GM18507 (cell line): ENCODE results near the gene KCNB1.

Experiments
- DNase-seq: peaks from one replicate; pipeline ENCODE4 v3.0.0; 2011; ENCODE audit warnings: low read depth; ENCODE audit not compliant: insufficient read length; ENCODE audit errors: extremely low spot score
- FAIRE-seq: peaks from 2 replicates; lab custom pipeline; 2011; peaks lifted over from hg19 to GRCh38; lab: Jason Lieb, UNC

Gene KCNB1

DNA sequence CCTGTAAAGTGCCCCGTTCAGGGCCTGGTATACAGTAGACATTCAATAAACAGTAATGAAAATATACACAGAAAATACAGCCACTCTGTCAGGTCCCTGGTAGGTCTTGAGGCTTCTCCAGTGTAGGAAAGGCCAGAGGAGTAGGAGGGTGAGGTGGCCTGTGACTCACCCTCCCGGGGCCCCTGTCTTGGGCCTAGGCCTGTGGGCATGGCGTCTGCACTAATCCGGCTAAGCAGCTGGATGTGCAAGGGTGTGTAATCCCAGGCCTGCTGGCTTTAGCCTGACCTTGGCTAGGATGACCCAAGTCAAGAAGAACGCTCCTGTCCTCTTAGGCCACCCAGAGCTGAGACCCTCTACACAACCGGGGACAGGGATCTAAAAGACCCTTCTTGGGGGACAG, 84.9 kb downstream of the KCNB1 start:
- no peak for DNase-seq
- FAIRE-seq = no peak

DNA sequence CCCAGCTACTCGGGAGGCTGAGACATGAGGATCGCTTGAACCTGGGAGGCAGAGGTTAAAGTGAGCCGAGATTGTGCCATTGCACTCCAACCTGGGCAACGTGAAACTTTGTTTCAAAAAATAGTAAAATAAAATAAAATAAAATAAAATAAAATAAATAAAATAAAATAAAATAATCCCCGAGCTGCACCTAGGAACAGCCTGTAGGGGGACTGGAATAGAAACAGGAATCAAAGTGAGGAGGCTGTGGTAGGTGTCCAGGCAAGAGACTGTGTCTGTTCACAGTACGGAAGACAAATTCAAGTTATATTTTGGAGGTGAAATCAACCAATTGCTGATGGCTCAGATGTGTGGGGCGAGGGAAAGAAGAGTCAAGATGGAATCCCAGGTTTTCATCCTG, 86.2 kb downstream of the KCNB1 start:
- no peak for FAIRE-seq
- no peak for DNase-seq

DNA sequence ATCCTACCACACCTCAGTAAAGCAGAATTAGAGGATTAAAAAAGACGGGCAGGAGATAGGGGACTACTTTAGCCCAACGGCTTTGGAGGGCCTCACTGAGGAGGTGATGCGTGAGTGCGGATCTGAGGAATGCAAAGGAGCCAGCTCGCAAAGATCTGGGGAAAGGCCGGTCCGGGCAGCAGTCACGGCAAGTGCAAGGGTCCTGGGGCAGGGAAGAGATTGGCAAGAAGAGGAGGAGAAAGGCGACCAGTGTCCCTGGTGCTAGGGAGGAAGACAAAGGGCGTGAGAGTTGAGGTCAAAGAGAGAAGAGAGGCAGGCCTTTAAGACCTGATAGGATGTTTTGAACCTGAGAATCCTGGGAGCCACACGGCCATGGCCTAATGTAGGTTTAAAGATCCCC, 86.8 kb downstream of the KCNB1 start:
- FAIRE-seq (no peak), DNase-seq (no peak)

DNA sequence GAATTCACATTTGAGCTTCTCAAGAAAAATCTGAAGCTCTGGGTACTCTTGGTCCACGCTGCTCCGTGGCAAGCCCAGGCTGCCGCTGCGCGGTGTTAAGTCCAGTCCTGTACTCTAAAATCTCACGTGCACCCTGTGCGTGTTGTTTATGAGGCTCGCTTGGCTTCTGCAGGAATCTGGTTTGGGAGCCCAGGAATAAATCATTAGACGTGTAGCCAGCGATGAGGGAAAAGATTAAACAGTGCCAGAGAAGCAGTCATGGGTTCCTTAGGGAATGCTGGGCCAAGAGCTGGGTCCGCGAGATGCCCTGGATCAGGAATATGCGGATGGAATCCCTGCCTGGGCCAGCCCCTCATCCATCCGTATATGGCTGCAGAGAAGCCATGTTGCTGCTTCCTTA, 87.3 kb downstream of the KCNB1 start:
- DNase-seq (no peak), FAIRE-seq (no peak)

DNA sequence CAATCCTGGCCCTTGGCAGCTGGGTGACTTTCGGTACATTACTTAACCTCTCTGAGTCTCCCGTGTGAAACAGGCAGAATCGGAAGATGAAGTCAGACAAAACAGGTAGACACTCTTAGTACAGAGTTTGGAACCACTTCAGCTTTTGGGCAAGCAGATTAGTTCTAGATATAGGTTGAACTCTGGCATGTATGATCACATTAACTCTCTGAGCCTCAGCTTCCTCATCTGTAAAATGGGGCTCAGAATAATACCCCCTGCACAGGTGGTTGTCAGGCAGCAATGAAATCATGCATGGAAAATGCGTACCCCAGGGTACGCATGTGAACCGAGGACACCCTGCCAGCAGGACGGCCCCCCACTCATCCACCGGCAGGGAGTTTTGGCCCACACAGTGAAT, 87.7 kb downstream of the KCNB1 start:
- DNase-seq (no peak), FAIRE-seq (no peak)

DNA sequence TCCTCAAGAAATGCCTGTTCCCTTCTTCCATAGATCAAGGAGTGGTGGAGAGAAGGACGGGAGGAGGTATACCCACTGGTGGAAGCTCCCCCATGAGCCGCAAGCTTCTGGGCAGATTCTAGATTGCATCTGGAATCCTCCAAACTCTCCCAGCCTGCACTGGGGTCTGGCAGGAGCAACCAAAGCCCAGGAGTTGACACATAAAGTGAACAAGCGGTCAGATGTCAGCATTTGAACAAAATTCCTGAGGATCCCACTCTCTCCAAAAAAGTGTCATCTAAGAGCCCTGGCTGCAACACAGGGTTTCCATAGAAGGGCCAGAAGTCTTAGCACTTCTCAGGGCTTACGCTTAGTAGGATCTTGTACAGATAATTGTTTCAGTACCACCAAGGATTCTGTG, 88.2 kb downstream of the KCNB1 start:
- no peak for FAIRE-seq
- DNase-seq = no peak

DNA sequence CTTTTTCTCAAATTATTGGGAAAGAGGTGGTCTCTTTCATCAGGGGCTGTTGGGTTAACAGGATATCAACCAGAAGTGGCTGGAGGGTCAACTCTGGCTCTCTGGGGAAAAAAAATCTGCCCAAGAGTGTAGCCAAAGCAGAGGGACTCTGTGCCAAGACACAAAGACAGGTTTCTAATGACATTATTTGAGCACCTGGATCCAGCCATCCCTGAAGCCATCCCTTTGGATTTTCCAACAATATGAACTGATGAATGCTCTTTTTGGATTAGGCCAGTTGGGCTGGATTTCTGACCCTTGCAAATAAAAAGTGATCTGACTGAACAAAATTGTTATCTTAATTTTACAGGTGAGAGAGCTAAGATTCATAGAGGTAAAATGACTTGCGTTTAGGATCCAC, 88.7 kb downstream of the KCNB1 start:
- FAIRE-seq (no peak), DNase-seq (no peak)

- DNase-seq (no peak), FAIRE-seq (no peak)
Observed at GRCh38 chr20:49392745-49393144, 89.7 kb downstream of the KCNB1 start.

GRCh38 chr20:49391404-49392245, 90.8 kb downstream of the KCNB1 start:
- DNase-seq = no peak
- no peak for FAIRE-seq

DNA sequence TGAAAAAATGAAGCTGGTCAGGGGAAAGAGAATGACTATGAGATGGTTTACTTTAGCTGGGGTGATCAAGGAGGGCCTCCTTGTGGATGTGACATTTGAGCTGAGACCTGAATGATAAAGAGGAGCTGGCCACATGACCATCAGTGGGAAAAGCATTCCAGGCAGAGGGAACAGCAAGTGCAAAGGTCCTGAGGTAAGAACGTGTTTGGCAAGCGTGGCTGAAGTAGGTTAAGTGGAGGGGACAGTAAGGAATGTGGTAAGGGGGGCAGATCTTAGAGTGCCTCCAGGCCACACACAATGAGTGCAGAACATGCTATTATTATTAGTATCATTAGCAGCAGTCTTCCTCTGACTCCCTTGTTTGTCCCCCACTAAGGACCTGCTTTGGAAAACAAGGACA, 92.6 kb downstream of the KCNB1 start:
- no peak for DNase-seq

DNA sequence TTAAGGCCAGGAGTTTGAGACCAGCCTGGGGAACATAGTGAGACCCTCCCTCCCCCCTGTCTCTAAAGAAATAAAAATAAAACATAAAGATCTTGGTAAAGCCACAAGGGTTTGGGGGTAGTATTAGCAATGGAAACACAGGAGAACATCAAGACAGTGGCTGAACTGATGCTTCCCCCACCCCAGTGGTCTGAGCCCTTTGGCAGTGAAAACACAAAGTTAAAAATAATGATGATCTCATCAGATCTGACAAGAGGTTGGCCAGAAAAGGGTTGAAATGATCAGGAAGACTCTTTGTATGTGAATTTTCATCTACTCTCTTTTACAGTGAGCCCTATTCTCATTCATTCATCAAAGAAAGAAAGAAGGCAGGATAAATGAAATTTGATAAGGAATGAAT, 93.7 kb downstream of the KCNB1 start:
- FAIRE-seq = no peak
- DNase-seq = no peak

More for the DNA sequence above, 92.6 kb downstream of the KCNB1 start:
- no peak for FAIRE-seq

GRCh38 chr20:49387581-49387939, 94.9 kb downstream of the KCNB1 start:
- DNase-seq = no peak
- FAIRE-seq = no peak

GRCh38 chr20:49386848-49387580, 95.5 kb downstream of the KCNB1 start:
- DNase-seq = no peak

GRCh38 chr20:49385465-49385864, 97.0 kb downstream of the KCNB1 start:
- DNase-seq = no peak
- FAIRE-seq = no peak

More at GRCh38 chr20:49386848-49387580, 95.5 kb downstream of the KCNB1 start:
- FAIRE-seq = no peak

- DNase-seq (peak; percentile 11), FAIRE-seq (no peak)
Observed at GRCh38 chr20:49384437-49385434, 97.7 kb downstream of the KCNB1 start.

DNA sequence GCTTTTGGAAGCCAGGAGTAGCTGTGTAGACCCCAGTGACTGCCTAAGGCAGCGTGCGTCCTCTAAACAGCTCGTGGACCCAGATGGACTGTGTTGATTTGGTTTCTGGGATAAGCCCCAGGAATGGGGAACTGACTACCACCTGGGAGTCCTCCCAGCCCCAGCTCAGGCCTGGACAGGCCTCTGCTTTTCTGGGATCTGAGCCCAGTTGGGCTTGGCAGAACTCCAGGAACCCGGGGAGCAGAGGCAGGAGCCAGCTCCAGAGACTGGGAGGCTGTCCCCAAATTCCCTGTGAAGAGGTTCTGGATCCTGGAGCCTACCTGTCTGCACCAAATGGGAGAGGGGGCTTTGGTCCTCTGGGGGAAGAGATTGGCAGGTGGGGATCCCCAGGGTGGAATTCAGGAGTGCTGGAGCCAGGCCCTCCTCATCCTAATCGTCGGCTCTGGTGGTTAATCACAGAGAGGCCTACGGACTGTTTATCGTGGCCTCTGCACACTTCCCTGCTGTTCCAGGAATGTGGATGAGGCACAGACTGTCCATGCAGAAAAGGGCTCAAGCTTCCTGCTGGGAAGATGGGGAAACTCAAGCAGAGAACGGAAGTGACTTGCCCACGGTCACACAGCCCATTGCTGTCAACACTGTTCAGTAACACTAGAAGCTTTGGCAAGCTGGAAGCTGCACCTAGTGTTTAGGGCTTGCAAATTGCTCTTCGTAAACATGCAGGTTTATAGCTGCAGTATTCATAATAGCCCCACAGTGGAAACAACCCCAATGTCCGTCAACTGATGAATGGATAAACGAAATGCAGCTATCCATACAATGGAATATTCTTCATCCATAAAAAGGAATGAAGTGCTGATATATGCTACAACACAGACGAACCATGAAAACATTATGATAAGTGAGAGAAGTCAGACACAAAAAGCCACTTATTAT, 100.6 kb downstream of the KCNB1 start:
- DNase-seq (no peak), FAIRE-seq (no peak)

GRCh38 chr20:49380337-49380780, 102.1 kb downstream of the KCNB1 start:
- DNase-seq = no peak
- FAIRE-seq = no peak

- FAIRE-seq = no peak
- no peak for DNase-seq
Observed at GRCh38 chr20:49379338-49379737, 103.1 kb downstream of the KCNB1 start.

- FAIRE-seq = no peak
- DNase-seq = no peak
Observed at GRCh38 chr20:49377326-49377725, 105.1 kb downstream of the KCNB1 start.
